HG03521 (cell line): Measurements from ENCODE around the gene REV1.
A peak's percentile ranks its signal among the peaks of the same experiment; 100 is the strongest.
"Not testable (repeated sequence)": the region's sequence is repeated elsewhere in the genome, so short reads cannot be mapped to it uniquely, and the experiment has no call there.

Source experiments
- ATAC-seq: cut with Tn5 transposase; IDR thresholded peaks from one replicate; pipeline ENCODE4 v1.9.1; 2021; ENCODE audit warnings: mild to moderate bottlenecking, moderate library complexity; ENCODE audit not compliant: unreplicated experiment

The REV1 gene

DNA sequence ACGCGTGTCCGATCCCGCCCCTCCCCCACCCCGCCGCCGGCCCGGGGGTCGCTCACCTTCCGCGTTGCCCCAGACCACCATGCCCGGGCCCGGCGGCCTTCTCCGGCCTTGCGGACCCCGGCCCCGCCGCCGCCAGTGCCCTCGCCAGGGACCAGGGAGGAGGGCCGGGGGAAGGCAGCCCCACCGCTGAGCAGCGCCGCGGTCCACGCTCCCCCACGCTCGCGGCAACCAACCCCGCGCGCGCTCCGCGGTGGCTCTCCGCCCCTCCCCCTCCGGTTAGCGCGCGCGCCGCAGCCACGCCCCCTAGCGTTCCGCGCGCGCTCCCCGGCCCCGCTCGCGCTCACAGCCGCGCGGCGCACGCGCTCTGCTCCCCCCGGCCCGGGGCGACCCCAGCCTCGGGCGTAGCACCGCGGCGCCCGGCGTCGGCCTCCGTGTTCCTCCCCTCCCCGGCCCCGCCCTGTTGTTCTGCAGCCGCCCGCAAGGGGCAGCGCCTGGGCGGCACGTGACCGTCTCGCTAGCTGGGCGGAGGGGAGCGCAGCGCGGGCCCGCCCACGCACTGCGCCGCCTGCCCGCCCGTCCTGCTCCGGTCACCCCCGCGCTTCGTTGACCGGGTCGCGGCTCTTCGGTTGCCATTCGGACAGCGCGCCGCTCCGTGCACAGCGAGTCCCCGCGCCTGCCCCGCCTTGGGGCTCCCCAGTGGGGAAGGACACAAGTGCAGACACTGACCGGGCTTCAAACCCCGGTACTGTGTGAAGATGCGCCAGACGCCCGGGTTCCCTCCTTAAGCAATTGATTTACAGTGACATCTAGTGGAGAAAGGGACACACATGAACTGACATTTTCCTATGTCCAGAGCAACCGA is at the start of gene REV1:
TSS of gene REV1 (minus strand) at position 257 of the 862 bp plus-strand sequence. CDS start 25,042 bp downstream, outside the sequence.
- ATAC-seq = peak; percentile 85

DNA sequence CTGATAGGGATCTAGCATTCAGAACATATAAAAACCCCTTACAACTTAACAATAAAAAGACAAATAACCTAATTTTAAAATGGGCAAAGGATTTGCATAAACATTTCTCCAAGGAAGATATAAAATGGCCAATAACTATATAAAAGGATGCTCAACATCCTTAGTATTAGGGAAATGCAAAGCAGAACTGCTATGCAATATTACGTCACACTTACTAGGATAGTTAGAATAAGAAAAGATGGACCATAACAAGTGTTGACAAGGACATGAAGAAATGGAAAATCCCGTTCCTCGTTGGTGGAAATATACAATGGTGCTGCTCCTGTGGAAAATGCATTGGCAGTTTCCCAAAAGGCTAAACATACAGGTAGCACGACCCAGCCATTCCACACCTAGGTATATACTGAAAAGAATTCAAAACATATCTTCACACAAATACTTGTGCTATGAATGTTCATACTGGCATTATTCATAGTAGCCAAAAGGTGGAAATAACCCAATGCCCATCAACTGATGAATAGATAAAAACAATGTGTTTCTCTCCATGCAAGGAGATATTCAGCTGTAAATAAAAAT is 48.2 kb upstream of the REV1 start:
- no peak for ATAC-seq

DNA sequence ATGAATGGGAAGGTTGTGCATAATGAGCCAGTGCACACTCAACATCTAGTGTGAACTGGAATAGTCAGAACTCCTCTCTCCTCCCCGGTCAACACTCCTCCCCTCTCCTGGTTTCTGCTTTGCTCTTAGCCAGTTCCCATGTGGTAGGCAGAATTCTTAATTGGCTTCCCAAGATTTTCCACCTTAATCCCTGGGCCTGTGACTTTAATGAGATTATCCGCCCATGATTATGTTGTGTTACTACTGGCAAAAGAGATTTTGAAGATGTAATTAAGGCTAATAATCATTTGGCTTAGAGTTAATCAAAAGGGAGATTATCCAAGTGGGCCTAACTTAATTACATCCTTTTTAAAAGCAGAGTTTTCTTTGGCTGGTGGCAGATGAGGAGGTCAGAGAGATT is 34.2 kb upstream of the REV1 start:
- ATAC-seq = no peak

- no peak for ATAC-seq
Measured at GRCh38 chr2:99522157-99522556, 32.3 kb upstream of the REV1 start.

DNA sequence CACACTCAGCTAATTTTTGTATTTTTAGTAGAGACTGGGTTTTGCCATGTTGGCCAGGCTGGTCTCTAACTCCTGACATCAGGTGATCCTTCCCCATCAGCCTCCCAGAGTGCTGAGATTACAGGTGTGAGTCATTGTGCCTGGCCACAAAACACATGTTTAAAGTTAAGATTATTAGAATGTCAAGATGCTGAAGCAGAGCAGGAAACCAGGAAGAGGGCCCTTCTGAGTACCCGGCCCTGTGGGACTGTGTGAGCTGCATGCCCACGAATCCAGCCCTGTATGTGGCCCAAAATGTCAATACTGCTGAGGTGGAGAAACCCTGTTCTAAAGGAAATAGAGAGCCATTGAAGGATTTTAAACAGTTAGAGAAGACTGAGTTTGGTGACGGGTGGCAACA is 31.0 kb upstream of the REV1 start:
- no peak for ATAC-seq

DNA sequence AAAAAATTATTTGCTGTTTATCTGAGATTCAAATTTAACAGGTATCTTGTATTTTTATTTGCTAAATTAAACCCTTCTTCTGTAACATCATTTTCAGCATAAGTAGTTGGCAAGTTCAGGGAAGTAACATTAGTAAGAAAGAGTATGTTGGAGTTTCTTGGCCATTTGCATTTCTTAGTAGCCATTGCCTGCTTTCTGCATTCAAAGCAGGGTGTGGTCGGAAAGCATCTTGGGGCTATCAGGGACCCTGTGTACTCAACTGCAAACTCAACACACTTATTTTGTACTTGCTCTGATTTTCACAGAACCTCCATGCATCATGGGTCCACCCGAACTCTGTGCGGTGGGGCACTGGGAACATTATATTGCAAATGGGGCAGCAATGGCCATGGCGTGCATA is 30.4 kb upstream of the REV1 start:
- ATAC-seq = no peak

DNA sequence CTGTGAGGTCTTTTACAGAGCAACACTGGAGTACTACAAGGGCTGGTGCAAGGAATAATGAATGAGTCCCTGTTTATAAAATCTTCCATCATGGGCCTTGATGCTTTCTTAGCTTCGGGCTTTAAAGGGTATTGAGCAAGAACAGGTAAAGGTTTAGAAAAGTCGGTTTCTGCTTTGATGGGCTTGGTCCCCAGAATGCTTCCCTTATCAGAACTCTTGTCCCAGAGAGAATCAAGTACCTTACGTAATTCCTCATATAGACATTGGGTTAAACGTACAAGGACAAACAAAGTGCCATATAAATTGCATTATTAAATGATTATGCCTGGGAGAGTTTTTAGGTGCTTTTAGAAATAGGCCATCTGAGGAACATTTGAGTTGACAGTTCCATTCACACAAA is 24.5 kb upstream of the REV1 start:
- ATAC-seq = no peak

DNA sequence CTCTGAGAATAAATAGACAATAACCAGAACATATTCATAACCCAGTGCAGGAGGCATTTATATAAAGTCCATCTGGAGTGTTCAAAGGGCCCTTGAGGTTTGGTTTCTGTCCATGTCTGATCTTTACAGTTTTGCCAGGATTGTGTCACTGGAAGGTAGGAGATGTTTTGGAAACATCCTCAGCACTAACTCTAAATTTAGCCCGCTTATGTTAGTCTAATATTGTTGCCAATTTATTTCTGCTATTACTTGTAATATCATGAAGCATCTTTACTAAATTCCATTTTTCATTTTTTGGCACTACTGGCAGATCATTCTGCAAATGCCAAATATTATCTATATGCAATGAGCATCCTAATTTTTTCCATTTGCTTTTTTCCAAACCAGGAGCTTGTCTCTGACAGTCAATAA is 22.4 kb upstream of the REV1 start:
- ATAC-seq = no peak

- no peak for ATAC-seq
Measured at GRCh38 chr2:99509387-99509786, 19.6 kb upstream of the REV1 start.

GRCh38 chr2:99507937-99508818 is 18.4 kb upstream of the REV1 start:
- no peak for ATAC-seq

- ATAC-seq = no peak
Measured at GRCh38 chr2:99504844-99505584, 15.2 kb upstream of the REV1 start.

DNA sequence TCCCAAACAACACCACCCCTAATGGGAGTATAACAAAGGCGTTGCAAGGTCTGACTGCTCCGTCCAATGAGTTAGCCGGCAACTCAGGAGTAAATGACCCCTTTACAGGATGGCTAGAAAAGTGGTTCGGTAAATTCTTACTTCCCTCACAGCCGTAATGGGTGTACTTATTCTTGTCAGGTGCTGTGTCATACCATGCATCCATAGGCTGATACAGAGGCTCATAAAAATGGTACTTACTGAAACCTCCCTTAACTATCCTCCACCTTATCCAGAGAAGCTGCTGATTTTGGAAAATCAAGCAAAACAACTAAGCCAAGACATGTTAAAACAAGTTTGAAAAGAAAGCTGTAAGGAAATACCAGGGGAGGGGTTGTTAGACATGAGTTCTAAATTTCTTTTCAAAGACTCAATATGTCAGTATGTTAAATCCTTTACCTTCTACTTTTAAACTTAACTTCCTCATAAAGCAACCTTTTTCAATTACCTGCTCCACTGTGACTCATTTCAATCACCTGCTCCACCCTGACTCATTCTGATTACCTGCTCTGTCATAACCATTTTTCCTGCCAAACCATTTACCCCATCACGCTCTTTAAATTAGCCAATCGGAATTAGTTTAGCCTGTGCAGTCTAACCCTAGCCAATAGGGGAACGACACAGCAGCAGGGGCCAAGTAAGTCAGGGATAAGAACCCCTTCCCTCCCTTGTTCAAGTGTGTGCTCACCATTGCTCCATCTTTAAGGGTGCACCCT is 14.0 kb upstream of the REV1 start:
- not testable (repeated sequence) for ATAC-seq

GRCh38 chr2:99496021-99496420 is 6.2 kb upstream of the REV1 start:
- no peak for ATAC-seq

DNA sequence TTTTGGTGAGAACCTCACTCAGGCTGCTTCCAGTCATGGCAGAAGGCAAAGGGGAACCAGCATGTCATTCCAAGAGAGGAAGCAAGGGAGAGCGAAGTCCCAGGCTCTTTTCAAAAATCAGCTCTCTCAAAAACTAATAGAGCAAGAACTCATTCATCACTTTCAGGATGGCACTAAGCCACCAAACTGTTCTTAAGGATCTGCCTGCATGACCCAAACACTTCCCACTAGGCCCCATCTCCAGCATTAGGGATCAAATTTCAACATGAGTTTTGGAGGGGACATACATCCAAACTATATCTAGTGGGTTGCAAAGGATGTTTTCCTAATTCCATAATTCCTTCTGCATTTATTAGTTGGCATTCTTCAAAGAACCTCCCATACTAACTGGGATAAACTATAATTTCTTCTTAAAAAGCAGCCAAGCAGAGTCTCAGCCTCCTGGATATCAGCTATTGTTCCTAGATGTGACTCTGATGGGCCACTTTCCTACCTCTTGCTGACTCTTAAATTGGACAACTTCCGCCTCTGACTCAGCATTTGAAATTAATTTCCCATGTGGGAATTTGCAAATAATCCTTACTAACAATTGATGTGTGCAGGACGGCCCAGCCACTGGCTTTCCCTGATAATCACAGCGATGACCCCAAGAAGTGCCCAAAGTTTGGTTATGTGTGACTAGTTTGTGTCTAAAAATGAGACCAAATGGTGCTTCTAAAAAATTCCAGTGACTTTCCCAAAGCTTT is 5.5 kb upstream of the REV1 start:
- no peak for ATAC-seq

DNA sequence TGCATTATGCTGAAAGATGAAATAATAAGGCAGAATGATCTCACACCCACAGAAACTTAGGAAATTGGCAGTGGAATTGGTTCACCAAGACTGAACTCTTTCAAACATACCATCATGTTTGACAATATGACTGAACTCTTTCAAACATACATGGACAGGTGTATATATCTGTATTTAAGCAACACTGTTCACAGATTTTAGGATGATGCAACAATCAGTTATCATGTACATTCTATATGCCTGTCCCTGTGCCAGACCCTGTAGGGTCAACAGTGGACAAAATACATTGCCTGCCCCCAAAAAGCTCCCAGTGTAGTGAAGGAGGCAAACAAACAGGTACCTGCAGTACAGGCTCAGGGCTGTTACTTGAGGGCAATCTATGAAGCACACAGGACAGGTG is 2.9 kb upstream of the REV1 start:
- no peak for ATAC-seq

- no peak for ATAC-seq
Measured at GRCh38 chr2:99490623-99491461, 1.0 kb upstream of the REV1 start.

DNA sequence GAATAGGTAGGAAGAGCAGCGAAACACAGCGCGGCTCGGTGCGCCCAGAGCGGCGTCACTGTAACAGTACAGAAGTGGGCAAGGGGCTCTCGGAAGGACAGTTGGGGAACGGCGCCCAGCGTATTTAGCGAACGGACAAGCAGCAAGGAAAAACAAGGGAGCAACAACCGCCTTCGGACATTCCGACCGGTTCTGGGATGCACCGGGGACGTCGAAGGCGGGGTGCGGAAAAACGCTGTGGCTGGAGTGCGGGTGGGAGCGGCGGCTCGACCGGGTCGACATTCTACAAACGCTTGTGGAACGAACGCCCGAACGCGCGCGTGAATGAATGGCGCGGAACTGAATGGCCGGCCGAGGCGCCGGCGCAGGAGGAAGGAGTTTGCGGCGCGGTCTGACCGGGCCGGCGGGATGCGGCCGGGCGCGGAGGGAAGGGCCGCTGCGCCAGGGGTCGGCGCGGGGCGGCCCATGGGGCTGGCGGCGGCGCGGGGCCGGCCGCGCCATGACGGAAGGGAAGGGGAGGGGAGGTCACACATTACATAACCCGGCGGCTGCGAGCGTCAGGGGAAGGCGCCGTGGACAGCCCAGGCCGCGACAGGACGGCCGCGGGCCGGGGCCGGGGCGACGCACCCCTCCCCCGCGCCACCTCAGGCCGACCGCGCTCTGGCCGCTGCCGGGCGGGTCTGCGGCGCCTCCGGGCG is 605 bp downstream of the REV1 start:
- peak; percentile 30 for ATAC-seq

DNA sequence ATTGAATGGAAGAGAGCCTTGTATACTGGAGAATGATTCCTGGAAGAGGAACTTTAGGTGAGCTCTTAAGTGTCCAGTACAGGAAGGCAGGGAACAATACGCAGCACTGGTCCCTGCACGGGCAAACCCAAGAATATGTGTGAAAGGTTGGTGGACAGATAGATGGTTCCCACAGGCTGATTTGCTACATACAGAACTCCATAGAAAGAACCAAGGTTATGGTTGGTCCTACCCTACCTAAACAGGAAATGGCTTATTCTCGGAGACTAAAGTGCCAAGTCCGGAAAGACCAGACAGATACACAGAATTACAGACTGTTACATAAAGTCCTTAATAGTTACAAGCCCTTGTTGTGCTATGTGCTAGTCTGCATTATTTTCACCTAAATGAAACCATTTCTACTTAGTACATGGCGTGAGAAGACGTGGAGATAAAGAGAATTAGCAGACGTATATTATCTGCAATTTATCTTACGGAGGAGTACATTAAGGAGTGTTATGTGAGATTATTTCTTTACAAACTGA is 1.2 kb downstream of the REV1 start:
- no peak for ATAC-seq
